B cell (primary cell): ENCODE data around the gene PVALEF. TPM values are rescaled to one million over a fixed set of nuclear protein-coding genes. Genes with fewer than 3 reads are reported as not detected.

Source experiments
- ATAC-seq: fragments of 200-7000 bp; cut with Tn5 transposase; one replicate; pipeline ENCODE4 v1.10.0; 2021; ENCODE audit warnings: low read depth, mild to moderate bottlenecking, moderate number of reproducible peaks, moderate library complexity
- CTCF ChIA-PET: fragments of 350-600 bp; sonication (Branson Sonifier 250); formaldehyde crosslinking; loops from one replicate; lab custom pipeline; 2021; ENCODE audit warnings: antibody characterized with exemption, inconsistent platforms; lab: Charles Lee
- POLR2A ChIA-PET: fragments of 350-600 bp; sonication (Branson Sonifier 250); formaldehyde crosslinking; loops from one replicate; lab custom pipeline; 2021; ENCODE audit warnings: antibody characterized with exemption; lab: Charles Lee
- DNase-seq: peaks from one replicate; pipeline ENCODE4 v3.0.0; 2013
- H2AFZ ChIP-seq: 2 replicates; pipeline ENCODE4 v1.6.1; 2012; ENCODE audit warnings: mild to moderate bottlenecking, low read depth, low read length; ENCODE audit not compliant: insufficient read depth, poor library complexity, severe bottlenecking
- H3K27ac ChIP-seq, 2 donors: 1 replicate in 1 of 2; 2 replicates in 1 of 2; pipeline ENCODE4 v1.5.1; 2012 to 2013; ENCODE audit warnings: low read length in 2 of 2, mild to moderate bottlenecking in 2 of 2, moderate library complexity in 1 of 2
- H3K27me3 ChIP-seq, 4 experiments: fragments of 200-600 bp in 1 of 4; sonication (generic) in 1 of 4; replicated peaks in 1 of 4; 1 replicate in 2 of 4; 2 replicates in 2 of 4; pipeline versions ENCODE4 v1.6.1 to v1.7.0; 2013 to 2016; ENCODE audit warnings: low read length in 3 of 4, mild to moderate bottlenecking in 2 of 4, mixed read lengths in 1 of 4, moderate library complexity in 1 of 4; ENCODE audit not compliant: insufficient read depth in 4 of 4, control insufficient read depth in 3 of 4; ENCODE audit errors: control extremely low read depth in 1 of 4
- H3K36me3 ChIP-seq, 2 experiments: replicated peaks in 1 of 2; 1 replicate in 1 of 2; 2 replicates in 1 of 2; pipeline versions ENCODE4 v1.6.1 to v1.7.1; 2013; ENCODE audit warnings: low read length in 1 of 2; ENCODE audit not compliant: insufficient read depth in 2 of 2, control insufficient read depth in 1 of 2; ENCODE audit errors: control extremely low read depth in 1 of 2, extremely low read depth in 1 of 2
- H3K4me1 ChIP-seq, 2 donors: fragments of 200-600 bp in 1 of 2; sonication (generic) in 1 of 2; 1 replicate in 1 of 2; 2 replicates in 1 of 2; pipeline versions ENCODE4 v1.5.1 to v1.6.1; 2013 to 2017; ENCODE audit warnings: low read length in 2 of 2; ENCODE audit not compliant: control insufficient read depth in 2 of 2, insufficient read depth in 2 of 2
- H3K4me2 ChIP-seq: replicated peaks from 2 replicates; pipeline ENCODE3; 2012; ENCODE audit warnings: mild to moderate bottlenecking, low read depth, low read length; ENCODE audit not compliant: poor library complexity, severe bottlenecking
- H3K4me3 ChIP-seq, 5 experiments: fragments of 200-600 bp in 1 of 5; sonication (generic) in 1 of 5; 1 replicate in 3 of 5; 2 replicates in 2 of 5; pipeline versions ENCODE4 v1.5.1 to v1.7.0; 2011 to 2016; ENCODE audit warnings: low read length in 4 of 5, mild to moderate bottlenecking in 4 of 5, low read depth in 2 of 5, control low read depth in 1 of 5, moderate library complexity in 1 of 5; ENCODE audit not compliant: insufficient read depth in 1 of 5; ENCODE audit errors: control extremely low read depth in 1 of 5, extremely low read depth in 1 of 5
- H3K79me2 ChIP-seq: fragments of 200-600 bp; sonication (generic); one replicate; pipeline ENCODE4 v1.6.0; 2016; ENCODE audit warnings: low read length; ENCODE audit not compliant: control insufficient read depth, insufficient read depth
- H3K9ac ChIP-seq: fragments of 200-600 bp; sonication (generic); 2 replicates; pipeline ENCODE4 v1.6.1; 2017; ENCODE audit warnings: mild to moderate bottlenecking, low read length, moderate library complexity
- H3K9me3 ChIP-seq, 3 donors: one replicate each; pipeline versions ENCODE4 v1.6.1 to v1.7.1; 2013; ENCODE audit warnings: low read length in 2 of 3; ENCODE audit not compliant: control insufficient read depth in 2 of 3, insufficient read depth in 1 of 3; ENCODE audit errors: control extremely low read depth in 1 of 3
- H4K20me1 ChIP-seq: 2 replicates; pipeline ENCODE4 v1.6.0; 2012; ENCODE audit warnings: mild to moderate bottlenecking, low read length; ENCODE audit not compliant: insufficient read depth, control insufficient read depth, poor library complexity, severe bottlenecking
- H3K27ac Mint-ChIP-seq: one replicate; pipeline ENCODE4 v1.8.0; 2021; ENCODE audit warnings: mixed read lengths
- H3K27me3 Mint-ChIP-seq: one replicate; pipeline ENCODE4 v1.8.0; 2021; ENCODE audit warnings: mixed read lengths
- H3K4me1 Mint-ChIP-seq: one replicate; pipeline ENCODE4 v1.8.0; 2021; ENCODE audit warnings: mixed read lengths
- H3K4me3 Mint-ChIP-seq: one replicate; pipeline ENCODE4 v1.8.0; 2021; ENCODE audit warnings: mixed read lengths
- H3K9me3 Mint-ChIP-seq: one replicate; pipeline ENCODE4 v1.8.0; 2022; ENCODE audit warnings: mixed read lengths; ENCODE audit not compliant: insufficient read depth
- EZH2 ChIP-seq: IDR thresholded peaks from 2 replicates; pipeline ENCODE4 v1.6.1; 2012; ENCODE audit warnings: borderline replicate concordance, low read depth, mild to moderate bottlenecking, moderate library complexity, low read length; ENCODE audit not compliant: insufficient read depth, poor library complexity, severe bottlenecking
- WGBS: methylation state at CpG from one replicate; pipeline ENCODE4 v1.1.5; 2013; ENCODE audit warnings: missing lambda C conversion rate; ENCODE audit not compliant: insufficient coverage; 5-methylcytosine and 5-hydroxymethylcytosine counted together
- intact Hi-C: fragments of 100-400 bp; cut with micrococcal nuclease; formaldehyde crosslinking; loops from one replicate; pipeline ENCODE4 v1.10.0; 2022
- polyA plus RNA-seq: library from polyadenylated mRNA; depleted of rRNA; stranded (reverse); fragments of >200 nt; gene quantifications from 2 replicates; pipeline ENCODE4 v1.2.3, GENCODE V29; 2012
- total RNA-seq, 2 donors: library from RNA; stranded (reverse); fragments of 120-200 nt in 1 of 2; gene quantifications; 1 replicate in 1 of 2; 2 replicates in 1 of 2; pipeline versions ENCODE4 v1.2.3 to v1.2.4, GENCODE V29; 2013 to 2022
- TF ChIP-seq, protein P1 (sequence below): fragments of 200-600 bp; IDR thresholded peaks from one replicate; pipeline ENCODE4 v1.8.0; 2022; ENCODE audit warnings: antibody characterized with exemption, mild to moderate bottlenecking

The PVALEF gene
- total and polyA plus RNA-seq, 2 donors (not counting 1 experiment from before 2014, with no cell fraction given) = not detected

DNA sequence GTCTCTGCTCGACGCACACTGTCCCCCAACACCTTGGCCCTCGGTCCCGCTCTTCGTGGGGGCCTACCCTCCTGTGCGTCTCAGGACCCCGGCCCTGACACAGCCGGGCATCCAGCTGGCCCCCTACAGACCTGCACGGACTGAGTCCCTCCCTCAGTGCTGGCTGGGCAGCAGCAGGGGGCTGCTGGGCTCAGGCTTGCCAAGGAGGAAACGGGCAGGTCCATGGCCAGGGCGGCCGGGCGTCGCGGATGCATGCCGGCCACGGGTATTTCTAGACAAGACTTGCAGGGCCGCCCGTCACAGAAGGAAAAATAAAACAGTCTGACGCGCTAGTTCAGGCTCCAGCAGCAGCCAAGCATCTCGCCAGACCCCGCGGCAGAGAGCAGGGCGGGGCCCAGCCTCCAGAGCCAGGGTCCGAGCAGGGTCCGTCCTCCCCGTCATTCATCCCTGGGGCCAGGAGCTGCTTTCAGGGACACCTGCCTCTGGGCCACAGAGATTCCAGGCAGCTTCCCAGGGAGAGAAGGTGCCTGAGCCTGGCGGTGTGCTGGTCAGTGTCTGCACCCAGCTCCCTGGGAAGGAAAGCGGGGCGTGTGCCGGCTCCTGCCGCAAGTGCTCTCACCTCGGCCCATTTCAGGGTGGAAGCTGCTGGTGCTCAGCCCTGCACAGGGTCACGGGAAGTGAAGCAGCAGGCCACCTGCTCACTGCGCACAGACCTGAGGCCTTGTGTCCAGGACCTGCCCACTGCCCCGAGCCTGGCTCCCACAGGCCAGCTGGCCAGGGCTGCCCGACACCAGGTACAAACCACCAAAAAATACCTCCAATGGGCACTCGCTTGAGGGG, 7.2 kb upstream of the PVALEF start:
- WGBS = 94% methylated on average over 39 of the region's 39 CpGs
- H3K9me3 ChIP-seq = no peaks in the 10 kb centered on the region
- no peaks in the 10 kb centered on the region for H3K36me3 ChIP-seq
- H3K4me3 ChIP-seq = no peak overlapping the region
- H3K79me2 ChIP-seq = no peaks in the 10 kb centered on the region
- H3K27ac ChIP-seq = no peak overlapping the region
- ATAC-seq = no peak
- H3K9ac ChIP-seq = no peak overlapping the region
- TF ChIP-seq, protein P1, sequence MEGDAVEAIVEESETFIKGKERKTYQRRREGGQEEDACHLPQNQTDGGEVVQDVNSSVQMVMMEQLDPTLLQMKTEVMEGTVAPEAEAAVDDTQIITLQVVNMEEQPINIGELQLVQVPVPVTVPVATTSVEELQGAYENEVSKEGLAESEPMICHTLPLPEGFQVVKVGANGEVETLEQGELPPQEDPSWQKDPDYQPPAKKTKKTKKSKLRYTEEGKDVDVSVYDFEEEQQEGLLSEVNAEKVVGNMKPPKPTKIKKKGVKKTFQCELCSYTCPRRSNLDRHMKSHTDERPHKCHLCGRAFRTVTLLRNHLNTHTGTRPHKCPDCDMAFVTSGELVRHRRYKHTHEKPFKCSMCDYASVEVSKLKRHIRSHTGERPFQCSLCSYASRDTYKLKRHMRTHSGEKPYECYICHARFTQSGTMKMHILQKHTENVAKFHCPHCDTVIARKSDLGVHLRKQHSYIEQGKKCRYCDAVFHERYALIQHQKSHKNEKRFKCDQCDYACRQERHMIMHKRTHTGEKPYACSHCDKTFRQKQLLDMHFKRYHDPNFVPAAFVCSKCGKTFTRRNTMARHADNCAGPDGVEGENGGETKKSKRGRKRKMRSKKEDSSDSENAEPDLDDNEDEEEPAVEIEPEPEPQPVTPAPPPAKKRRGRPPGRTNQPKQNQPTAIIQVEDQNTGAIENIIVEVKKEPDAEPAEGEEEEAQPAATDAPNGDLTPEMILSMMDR = no peak
- TF ChIP-seq EZH2 = no peak
- no peaks in the 10 kb centered on the region for H4K20me1 ChIP-seq
- H2AFZ ChIP-seq = no peak overlapping the region
- peaks cover 18% of the 10 kb centered on the region for H3K27me3 Mint-ChIP-seq
- peaks cover 0 to 15% (median 3%) of the 10 kb centered on the region in 4 experiments for H3K27me3 ChIP-seq
- no peak overlapping the region for H3K4me2 ChIP-seq
- H3K9me3 Mint-ChIP-seq = no peaks in the 10 kb centered on the region
- ChIA-PET POLR2A (no interaction called here), CTCF (no interaction called here)
- H3K27ac Mint-ChIP-seq = no peak overlapping the region
- intact Hi-C loops = no loop called here
- DNase-seq = no peak
- H3K4me3 Mint-ChIP-seq = no peak overlapping the region
- peaks cover 0 to 10% of the 10 kb centered on the region in 2 donors for H3K4me1 ChIP-seq
- H3K4me1 Mint-ChIP-seq = peaks cover 5% of the 10 kb centered on the region
